HEK293 (cell line): ENCODE results near the gene ASMT.

ENCODE experiments used
- CTCF ChIA-PET: fragments of 350-600 bp; formaldehyde crosslinking; extraction: SDS; loops from one replicate; lab custom pipeline; 2021; ENCODE audit warnings: antibody characterized with exemption; lab: Yijun Ruan, JAX
- POLR2A ChIA-PET: fragments of 300-600 bp; formaldehyde crosslinking; extraction: SDS; loops from one replicate; lab custom pipeline; 2020; ENCODE audit warnings: antibody characterized with exemption, inconsistent platforms; lab: Yijun Ruan, JAX
- H3K27ac ChIP-seq: fragments of 200-500 bp; sonication (Bioruptor generic); 2 replicates; pipeline ENCODE4 v1.5.1; 2014; ENCODE audit warnings: low read depth, low read length, control low read depth, inconsistent platforms; ENCODE audit errors: extremely low read depth
- H3K36me3 ChIP-seq, 2 experiments: fragments of 200-500 bp in 1 of 2; sonication (Bioruptor generic) in 1 of 2; 1 replicate in 1 of 2; 2 replicates in 1 of 2; pipeline ENCODE4 v1.5.1; 2014 to 2017; ENCODE audit warnings: inconsistent platforms in 2 of 2, low read length in 2 of 2; ENCODE audit not compliant: control insufficient read depth in 2 of 2, insufficient read depth in 1 of 2
- H3K4me1 ChIP-seq: fragments of 200-500 bp; sonication (Bioruptor generic); 2 replicates; pipeline ENCODE4 v1.5.1; 2014; ENCODE audit warnings: mild to moderate bottlenecking, low read length, inconsistent platforms; ENCODE audit not compliant: control insufficient read depth, insufficient read depth
- H3K4me3 ChIP-seq: 2 replicates; pipeline ENCODE4 v1.5.1; 2011; ENCODE audit warnings: low read depth, mild to moderate bottlenecking, control low read depth, low read length, moderate library complexity
- H3K9me3 ChIP-seq: fragments of 200-500 bp; sonication (Bioruptor generic); 2 replicates; pipeline ENCODE4 v1.5.1; 2014; ENCODE audit warnings: low read depth, low read length, inconsistent platforms; ENCODE audit not compliant: control insufficient read depth, insufficient read depth
- ATF2 ChIP-seq: fragments of 450-650 bp; formaldehyde crosslinking; IDR thresholded peaks from 2 replicates; pipeline ENCODE4 v1.5.1; 2016; ENCODE audit warnings: missing biosample characterization, missing genetic modification characterization, low read depth
- ELK4 ChIP-seq: IDR thresholded peaks from 2 replicates; pipeline ENCODE4 v1.6.1; 2011; ENCODE audit warnings: mild to moderate bottlenecking, low read depth, low read length, borderline replicate concordance
- KLF17 ChIP-seq: fragments of 450-650 bp; formaldehyde crosslinking; IDR thresholded peaks from 2 replicates; pipeline ENCODE4 v1.5.1; 2016; ENCODE audit warnings: missing biosample characterization, missing genetic modification characterization
- PRDM2 ChIP-seq: fragments of 450-650 bp; formaldehyde crosslinking; IDR thresholded peaks from 2 replicates; pipeline ENCODE4 v1.5.1; 2016; ENCODE audit warnings: missing biosample characterization, missing genetic modification characterization, borderline replicate concordance
- SP7 ChIP-seq: fragments of 450-650 bp; formaldehyde crosslinking; IDR thresholded peaks from 2 replicates; pipeline ENCODE4 v1.5.1; 2016; ENCODE audit warnings: missing biosample characterization, missing genetic modification characterization
- ZNF112 ChIP-seq: fragments of 450-650 bp; formaldehyde crosslinking; IDR thresholded peaks from 2 replicates; pipeline ENCODE4 v1.5.0; 2017; ENCODE audit warnings: missing biosample characterization, missing genetic modification characterization
- ZNF114 ChIP-seq: fragments of 450-650 bp; formaldehyde crosslinking; IDR thresholded peaks from 2 replicates; pipeline ENCODE4 v1.5.0; 2017; ENCODE audit warnings: missing biosample characterization, missing genetic modification characterization
- ZNF18 ChIP-seq: fragments of 450-650 bp; formaldehyde crosslinking; IDR thresholded peaks from 2 replicates; pipeline ENCODE4 v1.5.1; 2016; ENCODE audit warnings: missing biosample characterization, missing genetic modification characterization
- ZNF292 ChIP-seq: fragments of 450-650 bp; formaldehyde crosslinking; IDR thresholded peaks from 2 replicates; pipeline ENCODE4 v1.5.1; 2016; ENCODE audit warnings: low read depth, missing biosample characterization, missing genetic modification characterization, borderline replicate concordance
- ZNF302 ChIP-seq: fragments of 450-650 bp; formaldehyde crosslinking; IDR thresholded peaks from 2 replicates; pipeline ENCODE4 v1.5.1; 2016; ENCODE audit warnings: missing biosample characterization, missing genetic modification characterization, low read depth
- ZNF501 ChIP-seq: fragments of 450-650 bp; formaldehyde crosslinking; IDR thresholded peaks from 2 replicates; pipeline ENCODE4 v1.5.1; 2016; ENCODE audit warnings: missing biosample characterization, missing genetic modification characterization
- ZNF768 ChIP-seq: fragments of 450-650 bp; formaldehyde crosslinking; IDR thresholded peaks from 2 replicates; pipeline ENCODE4 v1.5.1; 2018; ENCODE audit warnings: missing biosample characterization, mild to moderate bottlenecking, missing genetic modification characterization
- ZSCAN5A ChIP-seq: fragments of 450-650 bp; formaldehyde crosslinking; IDR thresholded peaks from 2 replicates; pipeline ENCODE4 v1.5.1; 2016; ENCODE audit warnings: missing biosample characterization, missing genetic modification characterization
- ZXDB ChIP-seq: fragments of 450-650 bp; formaldehyde crosslinking; IDR thresholded peaks from 2 replicates; pipeline ENCODE4 v1.5.1; 2016; ENCODE audit warnings: missing biosample characterization, missing genetic modification characterization

ASMT gene

GRCh38 chrX:1589356-1590130, 25.3 kb upstream of the ASMT start:
- no peaks in the 10 kb centered on the region for H3K4me1 ChIP-seq
- ChIA-PET CTCF (no interaction called here), POLR2A (no interaction called here)
- no peaks in the 10 kb centered on the region for H3K9me3 ChIP-seq
- H3K27ac ChIP-seq: no peak overlapping the region
- no peak for TF ChIP-seq ZNF292 (tag by site-specific recombination)
- TF ChIP-seq ZNF768 (tag by site-specific recombination): no peak
- no peak for TF ChIP-seq ZNF18 (tag by site-specific recombination)
- no peak overlapping the region for H3K4me3 ChIP-seq
- H3K36me3 ChIP-seq: peaks cover 6 to 14% of the 10 kb centered on the region in 2 experiments; a peak in 2 of 3 replicates

GRCh38 chrX:1591102-1591862, 23.6 kb upstream of the ASMT start, which contains the start of gene AKAP17A:
AKAP17A (plus strand) TSS chrX:1591604; CDS start chrX:1593463, 1,859 bp downstream.
- CTCF ChIA-PET: no interaction called here
- Histone ChIP-seq H3K4me1 (no peaks in the 10 kb centered on the region), H3K9me3 (no peaks in the 10 kb centered on the region), H3K36me3 (peaks cover 18 to 31% of the 10 kb centered on the region in 2 experiments; a peak in 2 of 3 replicates), H3K4me3 (peak within 1 kb of the TSS; percentile 96), H3K27ac (peak within 1 kb of the TSS; percentile 77)
- POLR2A ChIA-PET: no interaction called here
- no peak for TF ChIP-seq ZNF114
- no peak for TF ChIP-seq PRDM2 (tag by site-specific recombination)
- no peak for TF ChIP-seq ZSCAN5A
- TF ChIP-seq SP7: 0 out of 2 replicates have a peak, but pooled peaks have one; percentile 24
- TF ChIP-seq ELK4: no peak
- peak; percentile 94 for TF ChIP-seq ATF2 (tag by site-specific recombination)
- 0 out of 2 replicates have a peak, but pooled peaks have one; percentile 59 for TF ChIP-seq ZXDB (tag by site-specific recombination)
- TF ChIP-seq KLF17 (tag by site-specific recombination): no peak
- no peak for TF ChIP-seq ZNF302 (tag by site-specific recombination)
- TF ChIP-seq ZNF112 (tag by site-specific recombination): no peak
- TF ChIP-seq ZNF501 (tag by site-specific recombination): no peak
